Measurements from ENCODE around the gene CAPN2. TPM values are rescaled to one million over a fixed set of nuclear protein-coding genes. Genes with fewer than 3 reads are reported as not detected.

CAPN2 gene
- total and polyA plus RNA-seq, 4 donors: 99.8 to 213 (median 199) TPM

DNA sequence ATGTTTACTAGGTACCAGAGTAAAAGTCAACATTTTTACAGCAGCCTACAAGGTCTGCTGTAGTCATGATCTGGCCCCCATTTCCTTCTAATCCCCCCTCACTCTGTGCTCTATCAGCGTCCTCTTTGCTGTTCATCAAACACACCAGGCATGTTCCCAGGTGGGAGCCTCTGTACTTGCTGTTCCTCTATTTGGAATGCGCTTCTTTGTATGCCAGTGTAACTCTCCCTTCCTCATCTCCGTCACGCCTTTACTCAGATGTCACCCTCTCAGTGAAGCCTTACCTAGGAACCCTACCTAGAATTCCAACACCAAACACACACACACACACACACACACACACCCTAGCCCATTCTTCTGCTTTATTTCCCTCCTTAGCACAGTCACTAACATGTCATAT, 112.4 kb downstream of the CAPN2 start:
- Histone ChIP-seq H3K4me3 (ENCODE audit: low read length in 2 of 2) (no peak overlapping the region), H3K4me1 (ENCODE audit: control insufficient read depth in 1 of 2, insufficient read depth in 2 of 2, low read length in 2 of 2) (peaks cover 0 to 22% of the 10 kb centered on the region in 2 donors), H3K36me3 (ENCODE audit: control insufficient read depth in 1 of 2, insufficient read depth in 2 of 2, low read length in 1 of 2) (peaks cover 0 to 4% of the 10 kb centered on the region in 2 donors), H3K27me3 (ENCODE audit: control insufficient read depth in 1 of 2, insufficient read depth in 2 of 2, low read length in 1 of 2) (no peaks in the 10 kb centered on the region), H3K9me3 (ENCODE audit: control insufficient read depth, low read length) (no peaks in the 10 kb centered on the region), H3K27ac (ENCODE audit: low read depth in 1 of 2, low read length in 2 of 2) (no peak overlapping the region)
- ATAC-seq (ENCODE audit: low FRiP score) (no peak), DNase-seq (no peak)
- WGBS, 2 donors: 86 to 87% methylated on average over 4 of the region's 4 CpGs
- intact Hi-C loops (cut with DNase I): loop anchor here (5.0 kb wide), 2 partner anchors 42 to 117 kb away; no protein-coding TSS in a partner anchor

Other genes starting within 250 kb of the CAPN2 start
- gene CAPN8, start 46.8 kb upstream of the CAPN2 start, total RNA-seq: under 1 TPM in 1 of 2 donors, not detected in 1; 0.45 TPM
- gene CAPN8, start 46.8 kb upstream of the CAPN2 start, polyA plus RNA-seq: 1 to 10 TPM in 1 of 2 donors, under 1 TPM in 1; 0.33 to 2.9 TPM
- gene TP53BP2, start 133.4 kb downstream of the CAPN2 start, total RNA-seq: 10 to 100 TPM; 60.6 to 83.9 TPM
- 10 to 100 TPM; 10.3 to 22.3 TPM for gene TP53BP2, start 133.4 kb downstream of the CAPN2 start, polyA plus RNA-seq

Data from aorta (tissue), 5 donors.